GM23338 (cell line): ENCODE data around the gene TARS1. TPM values are rescaled to one million over a fixed set of nuclear protein-coding genes. Genes with fewer than 3 reads are reported as not detected.
A peak's percentile ranks its signal among the peaks of the same experiment; 100 is the strongest.

Experiments used
- ATAC-seq: fragments of 200-7000 bp; cut with Tn5 transposase; 3 replicates; pipeline ENCODE4 v1.9.1; 2020
- DNase-seq: peaks from one replicate; pipeline ENCODE4 v3.0.0-alpha.2; 2015; ENCODE audit warnings: low spot score
- H2AFZ ChIP-seq: fragments of 200-600 bp; sonication (generic); 2 replicates; pipeline ENCODE4 v1.8.0; 2016; ENCODE audit warnings: antibody characterized with exemption, mild to moderate bottlenecking, moderate library complexity
- H3F3A ChIP-seq: fragments of 200-600 bp; sonication (generic); replicated peaks from 2 replicates; pipeline ENCODE4 v1.8.0; 2017; ENCODE audit warnings: antibody characterized with exemption, mixed run types, low read depth
- H3K27ac ChIP-seq: fragments of 200-600 bp; sonication (generic); 2 replicates; pipeline ENCODE4 v1.6.1; 2016; ENCODE audit warnings: low read depth
- H3K27me3 ChIP-seq: fragments of 200-600 bp; sonication (generic); 2 replicates; pipeline ENCODE4 v1.8.0; 2016; ENCODE audit warnings: mild to moderate bottlenecking, mixed run types, moderate library complexity; ENCODE audit not compliant: insufficient read depth
- H3K36me3 ChIP-seq: fragments of 200-600 bp; sonication (generic); 2 replicates; pipeline ENCODE4 v1.8.0; 2016; ENCODE audit warnings: mild to moderate bottlenecking; ENCODE audit not compliant: insufficient read depth
- H3K4me1 ChIP-seq: fragments of 200-600 bp; sonication (generic); 2 replicates; pipeline ENCODE4 v1.8.0; 2016; ENCODE audit warnings: mild to moderate bottlenecking, moderate library complexity; ENCODE audit not compliant: insufficient read depth
- H3K4me2 ChIP-seq: fragments of 200-600 bp; sonication (generic); 2 replicates; pipeline ENCODE4 v1.7.1; 2017; ENCODE audit warnings: mixed run types
- H3K4me3 ChIP-seq: fragments of 200-600 bp; sonication (generic); 2 replicates; pipeline ENCODE4 v1.6.1; 2016; ENCODE audit warnings: mixed run types
- H3K79me2 ChIP-seq: fragments of 200-600 bp; sonication (generic); replicated peaks from 2 replicates; pipeline ENCODE4 v1.8.0; 2017; ENCODE audit warnings: mild to moderate bottlenecking; ENCODE audit not compliant: insufficient read depth
- H3K9me2 ChIP-seq: fragments of 200-600 bp; sonication (generic); 2 replicates; pipeline ENCODE4 v1.8.0; 2017; ENCODE audit not compliant: insufficient read depth
- H4K20me1 ChIP-seq: fragments of 200-600 bp; sonication (generic); replicated peaks from 2 replicates; pipeline ENCODE4 v1.8.0; 2017; ENCODE audit warnings: mild to moderate bottlenecking; ENCODE audit not compliant: insufficient read depth
- H3K27ac Mint-ChIP-seq: 2 replicates; pipeline ENCODE4 v1.8.0; 2020; ENCODE audit warnings: inconsistent platforms, mild to moderate bottlenecking, moderate library complexity, mixed read lengths
- H3K27me3 Mint-ChIP-seq: 3 replicates; pipeline ENCODE4 v1.8.0; 2022; ENCODE audit warnings: low read depth, mild to moderate bottlenecking, moderate library complexity, mixed read lengths, inconsistent platforms; ENCODE audit not compliant: insufficient read depth, poor library complexity
- H3K36me3 Mint-ChIP-seq: 3 replicates; pipeline ENCODE4 v1.8.0; 2021; ENCODE audit warnings: low read depth, mild to moderate bottlenecking, inconsistent platforms, moderate library complexity, mixed read lengths
- H3K4me1 Mint-ChIP-seq: 3 replicates; pipeline ENCODE4 v1.8.0; 2020; ENCODE audit warnings: mild to moderate bottlenecking, inconsistent platforms, mixed read lengths
- H3K4me3 Mint-ChIP-seq: 3 replicates; pipeline ENCODE4 v1.8.0; 2021; ENCODE audit warnings: moderate library complexity, mild to moderate bottlenecking, inconsistent platforms, mixed read lengths
- H3K9me3 Mint-ChIP-seq: 3 replicates; pipeline ENCODE4 v1.8.0; 2020; ENCODE audit warnings: moderate library complexity, mild to moderate bottlenecking, inconsistent platforms, mixed read lengths
- CREB1 ChIP-seq: fragments of 250-450 bp; sonication (Bioruptor Pico); IDR thresholded peaks from 2 replicates; pipeline ENCODE4 v1.5.0; 2020; ENCODE audit warnings: low read depth, mild to moderate bottlenecking, moderate library complexity
- ETS1 ChIP-seq: IDR thresholded peaks from 2 replicates; pipeline ENCODE4 v1.6.1; 2016; ENCODE audit warnings: antibody characterized with exemption
- EZH2 ChIP-seq: fragments of 200-600 bp; sonication (generic); IDR thresholded peaks from one replicate; pipeline ENCODE4 v1.8.0; 2017; ENCODE audit warnings: antibody characterized with exemption, mild to moderate bottlenecking, low read depth; ENCODE audit not compliant: unreplicated experiment
- JUNB ChIP-seq: IDR thresholded peaks from one replicate; pipeline ENCODE4 v1.6.1; 2016; ENCODE audit warnings: antibody characterized with exemption; ENCODE audit not compliant: unreplicated experiment
- NANOG ChIP-seq: IDR thresholded peaks from 2 replicates; pipeline ENCODE4 v1.6.1; 2016; ENCODE audit warnings: antibody characterized with exemption, borderline replicate concordance
- POLR2AphosphoS5 ChIP-seq: IDR thresholded peaks from 2 replicates; pipeline ENCODE4 v1.6.1; 2016; ENCODE audit warnings: antibody characterized with exemption, low read depth
- STAT1 ChIP-seq: IDR thresholded peaks from one replicate; pipeline ENCODE4 v1.6.1; 2016; ENCODE audit warnings: antibody characterized with exemption; ENCODE audit not compliant: unreplicated experiment
- ZNF114 ChIP-seq: fragments of 250-450 bp; sonication (Bioruptor Pico); IDR thresholded peaks from 2 replicates; pipeline ENCODE4 v1.5.0; 2020; ENCODE audit warnings: mild to moderate bottlenecking, moderate library complexity
- ZNF331 ChIP-seq: fragments of 250-450 bp; sonication (Bioruptor Pico); IDR thresholded peaks from 2 replicates; pipeline ENCODE4 v1.5.0; 2020; ENCODE audit warnings: low read depth, mild to moderate bottlenecking, moderate library complexity
- long read RNA-seq: library from polyadenylated mRNA; unstranded; transcript quantifications from one replicate; pipeline ENCODE4 v2.0.0, GENCODE V29; 2020; ENCODE audit not compliant: unreplicated experiment
- polyA plus RNA-seq: library from polyadenylated mRNA; unstranded; fragments of >200 nt; fragmentation: Nextera tagmentation; extraction: Ambion mirVana; gene quantifications from 2 replicates; pipeline ENCODE4 v1.2.1, GENCODE V29; 2016
- total RNA-seq: library from RNA; depleted of rRNA; stranded (reverse); fragments of >200 nt; shearing (Covaris generic); gene quantifications from 2 replicates; pipeline ENCODE4 v1.2.3, GENCODE V29; 2014; rRNA removed
- TF ChIP-seq, protein P1 (sequence below), 2 experiments: fragments of 200-600 bp in 1 of 2; sonication (generic) in 1 of 2; conservative IDR thresholded peaks; 2 replicates each; pipeline versions ENCODE4 v1.5.1 to v1.6.1; 2016 to 2017; ENCODE audit warnings: antibody characterized with exemption in 2 of 2, low read depth in 2 of 2, mild to moderate bottlenecking in 2 of 2, moderate library complexity in 1 of 2
- TF ChIP-seq, protein P2 (sequence below): IDR thresholded peaks from one replicate; pipeline ENCODE4 v1.6.1; 2018; ENCODE audit warnings: antibody characterized with exemption; ENCODE audit not compliant: unreplicated experiment

TARS1 gene
- total RNA-seq (468 and 473 TPM in 2 replicates), polyA plus RNA-seq (444 and 458 TPM in 2 replicates)
- long read RNA-seq, full-length matches to known transcripts, result 98 of 147 reads
- long read RNA-seq, partial matches to known transcripts, result 44 of 147 reads
- long read RNA-seq, other reads (novel, unspliced or antisense), result 5 of 147 reads

DNA sequence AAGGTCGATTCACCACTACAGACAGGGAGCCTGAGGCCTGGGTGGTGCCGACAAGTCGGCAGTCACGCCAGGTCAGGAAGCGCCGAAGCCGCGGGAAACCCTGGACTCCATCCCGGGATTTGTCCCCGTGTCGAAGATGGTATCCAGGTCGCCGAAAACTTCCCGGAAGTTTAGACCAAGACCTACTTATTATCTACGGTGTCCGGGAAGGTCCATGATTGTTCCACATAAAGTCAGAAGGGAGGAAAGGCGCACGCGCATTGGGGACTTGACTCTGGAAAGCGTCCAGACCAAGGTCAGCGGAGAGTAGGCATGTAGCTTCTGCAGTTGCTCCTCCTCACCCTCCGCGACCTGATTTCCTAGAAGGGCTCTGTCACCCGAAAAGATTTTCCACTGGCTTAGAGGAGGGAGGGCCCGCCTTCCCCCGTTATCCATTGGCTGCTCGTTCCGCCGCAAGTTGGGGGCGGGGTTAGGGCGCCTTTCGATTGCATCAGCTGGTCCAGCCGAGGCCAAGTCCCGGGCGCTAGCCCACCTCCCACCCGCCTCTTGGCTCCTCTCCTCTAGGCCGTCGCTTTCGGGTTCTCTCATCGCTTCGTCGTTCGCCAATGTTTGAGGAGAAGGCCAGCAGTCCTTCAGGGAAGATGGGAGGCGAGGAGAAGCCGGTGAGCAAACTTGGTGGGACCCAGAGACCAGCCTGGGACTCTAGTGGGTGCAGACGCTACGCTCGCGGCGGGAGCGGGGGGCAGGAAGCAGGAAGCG, at the start of gene TARS1:
Gene TARS1 (plus strand): TSS at position 484 of the 759 bp plus-strand sequence. CDS start 122 bp downstream, at position 606.
- Mint-ChIP-seq H3K4me3 (no peak within 1 kb of the TSS), H3K4me1 (peaks cover 26% of the 10 kb centered on the region), H3K9me3 (no peaks in the 10 kb centered on the region; the same call in 1 of the 3 replicates), H3K27ac (no peak within 1 kb of the TSS), H3K36me3 (peaks cover 41% of the 10 kb centered on the region), H3K27me3 (no peaks in the 10 kb centered on the region)
- Histone ChIP-seq H3K79me2 (peaks cover 75% of the 10 kb centered on the region), H3K27ac (peak within 1 kb of the TSS; percentile 97), H4K20me1 (peaks cover 18% of the 10 kb centered on the region), H3K4me1 (peaks cover 29% of the 10 kb centered on the region), H3K4me3 (peak within 1 kb of the TSS; percentile 95), H3K36me3 (peaks cover 13% of the 10 kb centered on the region; the same call in 1 of the 2 replicates), H3F3A (no peaks in the 10 kb centered on the region), H3K4me2 (peak within 1 kb of the TSS; percentile 96), H3K9me2 (no peaks in the 10 kb centered on the region), H2AFZ (peak within 1 kb of the TSS; percentile 5; the same call in 1 of the 2 replicates), H3K27me3 (no peaks in the 10 kb centered on the region)
- DNase-seq (peak; percentile 100), ATAC-seq (peak; percentile 94)
- TF ChIP-seq CREB1, result peak; percentile 82
- peak; percentile 67 for TF ChIP-seq ETS1
- no peak for TF ChIP-seq ZNF114 (CRISPR knock-in tag)
- peak; percentile 94 for TF ChIP-seq POLR2AphosphoS5
- TF ChIP-seq STAT1, result no peak

DNA sequence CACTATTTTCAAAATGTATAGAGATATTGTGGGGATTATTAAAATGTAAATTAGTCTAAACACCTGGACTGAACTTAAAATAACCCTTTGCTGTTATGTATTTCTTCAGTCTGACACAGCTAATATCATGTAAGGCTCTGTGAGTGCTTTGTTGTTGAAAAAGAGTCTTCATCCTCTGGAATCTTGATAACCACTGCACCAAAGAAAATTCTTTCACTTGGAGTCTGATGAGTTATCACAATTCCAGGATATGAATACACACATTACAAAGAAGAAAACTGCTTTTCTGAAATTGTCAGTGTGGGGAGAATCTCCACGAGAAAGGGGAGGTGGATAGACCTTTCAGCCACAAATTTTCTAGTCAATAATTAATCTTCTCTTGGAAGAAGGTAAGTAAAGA, 42.3 kb upstream of the TARS1 start:
- H3K4me3 Mint-ChIP-seq, result no peak overlapping the region
- no peak overlapping the region for H3K4me3 ChIP-seq
- no peak for DNase-seq
- no peak for TF ChIP-seq ZNF331
- TF ChIP-seq, protein P1, sequence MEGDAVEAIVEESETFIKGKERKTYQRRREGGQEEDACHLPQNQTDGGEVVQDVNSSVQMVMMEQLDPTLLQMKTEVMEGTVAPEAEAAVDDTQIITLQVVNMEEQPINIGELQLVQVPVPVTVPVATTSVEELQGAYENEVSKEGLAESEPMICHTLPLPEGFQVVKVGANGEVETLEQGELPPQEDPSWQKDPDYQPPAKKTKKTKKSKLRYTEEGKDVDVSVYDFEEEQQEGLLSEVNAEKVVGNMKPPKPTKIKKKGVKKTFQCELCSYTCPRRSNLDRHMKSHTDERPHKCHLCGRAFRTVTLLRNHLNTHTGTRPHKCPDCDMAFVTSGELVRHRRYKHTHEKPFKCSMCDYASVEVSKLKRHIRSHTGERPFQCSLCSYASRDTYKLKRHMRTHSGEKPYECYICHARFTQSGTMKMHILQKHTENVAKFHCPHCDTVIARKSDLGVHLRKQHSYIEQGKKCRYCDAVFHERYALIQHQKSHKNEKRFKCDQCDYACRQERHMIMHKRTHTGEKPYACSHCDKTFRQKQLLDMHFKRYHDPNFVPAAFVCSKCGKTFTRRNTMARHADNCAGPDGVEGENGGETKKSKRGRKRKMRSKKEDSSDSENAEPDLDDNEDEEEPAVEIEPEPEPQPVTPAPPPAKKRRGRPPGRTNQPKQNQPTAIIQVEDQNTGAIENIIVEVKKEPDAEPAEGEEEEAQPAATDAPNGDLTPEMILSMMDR (conservative IDR thresholded peaks at IDR 0.05; ENCODE audit: low read depth in 2 of 2), result no peak
- TF ChIP-seq ETS1, result no peak
- TF ChIP-seq POLR2AphosphoS5, result no peak
- TF ChIP-seq CREB1, result no peak
- TF ChIP-seq NANOG, result no peak
- TF ChIP-seq, protein P2, sequence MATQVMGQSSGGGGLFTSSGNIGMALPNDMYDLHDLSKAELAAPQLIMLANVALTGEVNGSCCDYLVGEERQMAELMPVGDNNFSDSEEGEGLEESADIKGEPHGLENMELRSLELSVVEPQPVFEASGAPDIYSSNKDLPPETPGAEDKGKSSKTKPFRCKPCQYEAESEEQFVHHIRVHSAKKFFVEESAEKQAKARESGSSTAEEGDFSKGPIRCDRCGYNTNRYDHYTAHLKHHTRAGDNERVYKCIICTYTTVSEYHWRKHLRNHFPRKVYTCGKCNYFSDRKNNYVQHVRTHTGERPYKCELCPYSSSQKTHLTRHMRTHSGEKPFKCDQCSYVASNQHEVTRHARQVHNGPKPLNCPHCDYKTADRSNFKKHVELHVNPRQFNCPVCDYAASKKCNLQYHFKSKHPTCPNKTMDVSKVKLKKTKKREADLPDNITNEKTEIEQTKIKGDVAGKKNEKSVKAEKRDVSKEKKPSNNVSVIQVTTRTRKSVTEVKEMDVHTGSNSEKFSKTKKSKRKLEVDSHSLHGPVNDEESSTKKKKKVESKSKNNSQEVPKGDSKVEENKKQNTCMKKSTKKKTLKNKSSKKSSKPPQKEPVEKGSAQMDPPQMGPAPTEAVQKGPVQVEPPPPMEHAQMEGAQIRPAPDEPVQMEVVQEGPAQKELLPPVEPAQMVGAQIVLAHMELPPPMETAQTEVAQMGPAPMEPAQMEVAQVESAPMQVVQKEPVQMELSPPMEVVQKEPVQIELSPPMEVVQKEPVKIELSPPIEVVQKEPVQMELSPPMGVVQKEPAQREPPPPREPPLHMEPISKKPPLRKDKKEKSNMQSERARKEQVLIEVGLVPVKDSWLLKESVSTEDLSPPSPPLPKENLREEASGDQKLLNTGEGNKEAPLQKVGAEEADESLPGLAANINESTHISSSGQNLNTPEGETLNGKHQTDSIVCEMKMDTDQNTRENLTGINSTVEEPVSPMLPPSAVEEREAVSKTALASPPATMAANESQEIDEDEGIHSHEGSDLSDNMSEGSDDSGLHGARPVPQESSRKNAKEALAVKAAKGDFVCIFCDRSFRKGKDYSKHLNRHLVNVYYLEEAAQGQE, result no peak
- TF ChIP-seq STAT1, result no peak
- no peak for TF ChIP-seq JUNB
- no peak for TF ChIP-seq EZH2

More for the DNA sequence above, 42.3 kb upstream of the TARS1 start:
- Mint-ChIP-seq H3K27ac (no peak overlapping the region), H3K27me3 (no peaks in the 10 kb centered on the region), H3K9me3 (peaks cover 5% of the 10 kb centered on the region), H3K36me3 (peaks cover 3% of the 10 kb centered on the region; the same call in 2 of the 3 replicates), H3K4me1 (peaks cover 9% of the 10 kb centered on the region; the same call in 2 of the 3 replicates)
- Histone ChIP-seq H3K36me3 (no peaks in the 10 kb centered on the region), H3K27me3 (no peaks in the 10 kb centered on the region), H4K20me1 (no peaks in the 10 kb centered on the region), H3K9me2 (peaks cover 8% of the 10 kb centered on the region; the same call in 1 of the 2 replicates), H3K79me2 (no peaks in the 10 kb centered on the region), H3K4me1 (0 out of 2 replicates have a peak, but pooled peaks cover 8% of the 10 kb centered on the region), H3K27ac (no peak overlapping the region), H3K4me2 (no peak overlapping the region), H2AFZ (no peak overlapping the region), H3F3A (no peaks in the 10 kb centered on the region)
- no peak for ATAC-seq
